Erythroblast (primary cell): Measurements from ENCODE around the gene UCKL1.

ENCODE experiments used
- GATA1 ChIP-seq: IDR thresholded peaks from 2 replicates; pipeline ENCODE4 v1.6.1; 2011; ENCODE audit warnings: low read depth, mild to moderate bottlenecking, control low read depth, low read length, moderate library complexity
- POLR2A ChIP-seq: IDR thresholded peaks from 2 replicates; pipeline ENCODE4 v1.6.1; 2011; ENCODE audit warnings: mild to moderate bottlenecking, low read length

GRCh38 chr20:63966944-63967322, 10.7 kb upstream of the UCKL1 start:
- TF ChIP-seq POLR2A (no peak), GATA1 (no peak)
